GM18873 (cell line): ENCODE data around the gene EVL.

ENCODE experiments used
- ATAC-seq: cut with Tn5 transposase; IDR thresholded peaks from one replicate; pipeline ENCODE4 v1.9.1; 2021; ENCODE audit warnings: mild to moderate bottlenecking, moderate library complexity, moderate number of reproducible peaks; ENCODE audit not compliant: unreplicated experiment, low FRiP score

Gene EVL

DNA sequence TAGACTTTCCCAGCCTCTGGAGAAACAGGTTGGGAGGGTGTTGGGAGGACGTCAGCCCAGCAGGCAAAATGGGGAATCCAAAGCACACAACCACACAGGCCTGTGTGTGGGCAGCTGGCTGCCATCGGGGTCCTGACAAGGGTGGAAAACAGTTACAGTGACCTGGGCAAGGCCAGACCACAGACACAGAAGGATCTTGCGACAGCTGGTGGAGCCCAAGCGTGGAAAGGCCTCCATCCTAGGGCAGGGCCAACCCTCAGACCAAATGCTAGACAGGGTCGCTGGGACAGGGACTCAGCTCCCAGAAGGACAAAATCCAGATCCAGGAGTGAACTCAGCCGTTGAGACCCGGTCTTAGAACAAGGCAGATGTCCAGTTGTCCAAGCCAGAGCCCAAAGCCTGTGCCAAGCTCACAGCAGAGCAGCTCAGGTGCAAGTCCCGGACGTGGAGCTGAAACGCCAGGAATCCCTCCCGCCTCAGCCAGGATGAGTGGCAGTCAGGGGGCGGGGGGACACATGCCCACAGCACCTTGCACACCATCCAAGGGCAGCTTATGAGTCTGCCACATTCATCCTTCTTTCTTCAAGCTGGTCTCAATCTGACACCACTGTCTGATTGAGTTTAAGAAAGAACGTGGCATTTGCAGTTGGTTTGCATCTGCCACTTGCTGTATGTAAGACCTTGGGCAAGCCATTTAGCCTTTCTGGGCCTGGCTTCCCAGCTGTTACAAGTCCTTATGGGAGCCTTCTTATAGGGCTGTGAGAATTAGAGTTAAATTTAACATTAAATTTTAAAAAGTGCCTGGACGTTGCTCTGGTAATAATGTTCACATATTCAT, 56.6 kb downstream of the EVL start:
- no peak for ATAC-seq

DNA sequence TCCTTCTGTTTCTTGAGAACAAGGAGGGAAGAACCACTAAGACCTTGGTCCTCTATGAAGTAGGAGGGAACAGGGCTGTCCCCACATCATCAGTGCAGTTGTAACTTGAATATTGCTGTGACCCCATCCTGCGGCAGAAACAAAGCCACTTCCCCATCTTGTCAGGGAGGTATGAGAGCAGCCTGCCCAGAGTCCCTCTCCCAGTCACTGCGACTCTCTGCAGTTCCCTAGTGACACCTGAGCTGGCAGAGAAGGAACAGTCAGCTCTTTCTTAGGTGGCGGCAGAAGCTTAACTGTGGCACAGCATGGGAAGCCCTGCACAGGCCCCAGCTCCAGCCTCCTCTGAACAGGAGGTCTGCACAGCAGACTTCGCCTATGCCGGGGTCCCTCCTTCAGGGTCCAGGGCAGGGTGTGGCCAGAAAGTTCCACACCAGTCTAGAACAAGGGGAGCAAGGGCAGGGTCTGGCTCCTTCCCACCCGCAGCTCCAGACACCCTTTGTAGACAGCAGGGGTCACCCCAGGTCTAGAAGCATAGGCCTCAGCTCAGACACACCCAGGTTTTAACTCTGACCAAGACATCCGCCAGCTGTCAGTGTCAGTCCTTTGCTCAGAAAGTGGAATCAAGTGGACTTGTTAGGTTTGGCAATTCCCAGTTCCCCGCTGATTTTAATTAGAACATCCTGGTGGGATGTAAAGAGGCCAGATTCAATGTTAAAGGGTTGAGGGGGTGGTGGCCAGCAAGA, 57.4 kb downstream of the EVL start:
- no peak for ATAC-seq

DNA sequence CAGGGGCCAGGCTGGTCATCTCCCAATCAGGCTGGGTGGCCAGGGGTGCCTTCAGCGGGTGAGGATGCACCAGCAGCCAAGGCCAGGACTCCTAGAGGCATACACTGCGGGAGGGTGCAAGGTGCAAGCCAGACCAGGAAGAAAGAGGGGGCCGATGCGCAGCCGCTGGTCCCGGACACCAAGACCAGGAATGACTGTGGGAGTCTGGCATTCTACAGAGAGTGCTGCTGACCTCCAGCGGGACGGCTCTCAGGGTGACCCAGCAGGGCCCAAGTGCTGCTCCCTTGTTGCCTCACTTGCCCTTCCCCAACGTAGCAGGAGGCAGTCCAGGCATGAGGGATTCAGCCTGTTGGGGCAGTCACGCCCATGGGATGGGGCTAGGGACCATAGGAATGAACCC, 58.4 kb downstream of the EVL start:
- ATAC-seq: no peak

DNA sequence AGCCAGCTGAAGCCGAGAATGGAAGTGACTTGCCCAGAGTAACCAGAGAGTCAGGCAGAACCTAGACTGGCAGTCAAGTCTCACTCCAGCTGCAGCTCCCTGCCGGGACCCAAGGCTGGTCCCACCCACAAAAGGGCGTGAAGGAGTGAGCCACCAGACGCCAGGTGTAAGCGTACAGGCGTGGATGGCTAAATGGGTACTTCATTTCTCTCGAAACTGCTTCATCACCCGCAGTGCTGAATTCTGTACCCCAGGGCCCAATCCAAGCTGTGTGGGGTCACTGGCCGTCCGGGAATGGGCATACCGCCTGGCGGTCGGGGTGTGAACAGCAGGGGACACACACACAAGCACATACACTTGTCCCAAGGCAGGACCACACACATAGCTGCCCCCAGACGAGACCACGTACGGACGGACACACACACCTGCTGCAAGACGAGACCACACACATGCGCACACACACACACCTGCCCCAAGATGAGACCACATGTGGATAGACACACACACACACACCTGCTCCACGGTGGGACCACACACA, 59.4 kb downstream of the EVL start:
- no peak for ATAC-seq

DNA sequence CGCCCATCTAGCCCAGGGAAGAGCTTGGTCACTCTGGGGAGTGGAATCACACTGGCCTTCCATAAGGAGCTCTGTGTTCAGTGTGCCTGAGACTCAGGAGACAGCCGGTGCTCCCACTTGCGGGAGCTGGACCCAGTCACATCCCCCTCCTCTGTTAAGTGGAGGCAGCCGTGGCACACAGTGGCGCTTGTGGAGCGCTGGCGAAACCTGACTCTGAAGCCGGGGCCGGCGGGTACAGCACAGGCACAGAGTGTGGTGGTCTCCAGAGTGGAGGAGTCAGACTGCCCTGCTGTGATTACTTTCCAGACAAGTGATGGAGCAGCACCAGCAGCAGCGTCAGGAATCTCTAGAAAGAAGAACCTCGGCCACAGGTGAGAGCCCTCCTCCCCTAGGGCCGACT, 61.2 kb downstream of the EVL start:
- no peak for ATAC-seq

DNA sequence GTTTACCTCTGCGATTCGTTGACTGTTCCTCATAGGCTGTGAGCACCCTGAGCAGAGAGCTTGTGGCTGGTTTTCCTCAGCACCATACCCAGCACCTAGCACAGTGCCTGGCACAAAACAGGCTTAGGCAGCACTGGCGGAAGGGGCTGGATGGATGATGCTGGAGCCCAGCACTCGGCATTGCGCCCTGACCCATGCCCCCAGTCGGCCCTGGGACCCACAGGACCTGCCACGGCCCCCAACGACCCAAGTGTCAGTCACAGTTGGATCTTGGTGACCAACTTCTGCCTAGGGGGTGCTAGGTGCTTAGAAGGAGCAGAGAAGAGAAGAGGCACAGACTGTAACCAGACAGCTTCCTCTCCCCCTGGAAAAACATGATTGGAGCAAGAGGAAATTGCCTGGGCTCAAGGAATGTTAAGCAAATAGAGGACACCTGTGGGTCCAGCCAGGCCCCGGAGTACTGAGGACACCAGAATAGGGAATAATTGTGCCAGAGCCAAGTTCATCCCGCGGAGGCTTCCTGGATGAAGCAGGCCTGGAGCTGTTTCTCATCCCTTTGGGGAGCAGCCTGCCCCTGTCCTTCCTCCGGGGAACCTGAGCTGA, 62.7 kb downstream of the EVL start:
- ATAC-seq: no peak

DNA sequence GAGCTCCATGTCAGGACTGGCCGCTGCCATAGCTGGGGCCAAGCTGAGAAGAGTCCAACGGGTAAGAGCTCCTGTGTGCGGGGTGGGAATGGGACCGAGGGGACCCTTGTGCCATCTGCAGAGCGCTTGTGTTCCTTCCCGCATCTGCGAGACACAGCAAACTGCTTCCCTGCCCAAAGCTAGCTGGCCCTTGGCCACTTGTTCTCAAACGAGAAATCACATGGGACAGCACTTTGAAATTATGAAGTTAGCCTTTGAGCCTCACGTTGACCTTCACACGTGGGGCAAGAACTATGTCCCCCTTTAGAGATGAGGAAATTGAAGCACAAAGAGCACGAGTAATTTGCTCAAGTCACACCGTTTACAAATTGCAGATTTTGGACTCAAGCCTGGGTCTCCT, 63.5 kb downstream of the EVL start:
- ATAC-seq: no peak

DNA sequence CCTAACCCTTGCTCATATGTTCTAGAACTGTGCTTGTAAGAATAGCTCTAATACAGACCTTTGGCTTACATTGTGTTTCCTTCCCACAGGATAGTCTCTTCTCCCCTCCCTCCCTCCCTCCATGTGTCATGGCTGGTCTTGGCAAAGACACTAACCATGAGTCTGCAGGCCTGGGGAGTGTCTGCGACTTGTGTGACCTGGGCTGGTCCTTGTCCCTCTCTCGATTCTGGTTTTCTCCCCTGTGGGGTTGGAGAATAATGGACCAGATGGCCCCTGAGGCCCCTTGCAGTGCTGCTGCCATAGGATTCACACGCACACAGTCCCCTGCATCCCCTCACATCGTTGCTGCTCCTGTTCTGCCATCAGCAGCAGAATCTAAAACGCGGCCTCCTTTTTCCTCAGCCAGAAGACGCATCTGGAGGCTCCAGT, 64.0 kb downstream of the EVL start:
- no peak for ATAC-seq

DNA sequence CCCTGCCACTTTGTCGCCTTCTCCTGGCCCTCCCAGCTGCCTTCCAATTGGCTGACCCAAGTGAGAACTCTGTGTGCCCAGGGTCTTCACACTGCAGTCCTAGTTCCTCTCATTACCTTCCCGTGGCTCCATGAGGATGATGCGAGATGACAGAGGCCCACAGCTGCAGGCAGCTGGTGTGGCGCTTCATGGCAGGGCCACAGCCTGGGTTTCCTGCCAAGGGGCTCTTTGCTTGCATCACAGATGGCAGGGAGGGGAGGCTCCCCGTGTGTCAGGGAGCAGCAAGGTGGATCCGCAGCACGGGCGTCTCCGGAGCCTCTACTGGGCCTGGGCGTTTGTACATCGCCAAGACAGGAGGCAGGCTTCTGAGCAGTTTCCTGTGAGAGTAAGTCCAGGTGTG, 65.3 kb downstream of the EVL start:
- no peak for ATAC-seq

DNA sequence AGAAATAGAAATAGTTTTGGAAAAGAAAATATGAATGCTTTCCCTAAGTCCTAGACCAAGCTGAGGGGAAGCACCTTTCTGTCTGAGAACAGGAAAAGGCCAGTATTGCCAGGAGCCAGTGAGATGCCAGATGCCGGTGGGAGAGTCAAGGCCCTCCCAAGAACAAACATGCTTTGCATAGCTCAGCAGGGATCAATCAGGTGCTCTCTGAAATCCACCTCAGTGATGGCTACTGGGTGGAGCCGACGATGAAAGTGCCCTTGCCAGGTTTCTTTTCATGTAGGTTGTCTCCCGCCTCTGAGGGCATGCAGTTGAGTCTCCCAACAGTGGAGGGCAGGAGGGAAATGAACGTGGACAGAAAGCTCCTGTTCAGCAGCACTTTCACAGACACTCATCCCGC, 66.0 kb downstream of the EVL start:
- no peak for ATAC-seq

DNA sequence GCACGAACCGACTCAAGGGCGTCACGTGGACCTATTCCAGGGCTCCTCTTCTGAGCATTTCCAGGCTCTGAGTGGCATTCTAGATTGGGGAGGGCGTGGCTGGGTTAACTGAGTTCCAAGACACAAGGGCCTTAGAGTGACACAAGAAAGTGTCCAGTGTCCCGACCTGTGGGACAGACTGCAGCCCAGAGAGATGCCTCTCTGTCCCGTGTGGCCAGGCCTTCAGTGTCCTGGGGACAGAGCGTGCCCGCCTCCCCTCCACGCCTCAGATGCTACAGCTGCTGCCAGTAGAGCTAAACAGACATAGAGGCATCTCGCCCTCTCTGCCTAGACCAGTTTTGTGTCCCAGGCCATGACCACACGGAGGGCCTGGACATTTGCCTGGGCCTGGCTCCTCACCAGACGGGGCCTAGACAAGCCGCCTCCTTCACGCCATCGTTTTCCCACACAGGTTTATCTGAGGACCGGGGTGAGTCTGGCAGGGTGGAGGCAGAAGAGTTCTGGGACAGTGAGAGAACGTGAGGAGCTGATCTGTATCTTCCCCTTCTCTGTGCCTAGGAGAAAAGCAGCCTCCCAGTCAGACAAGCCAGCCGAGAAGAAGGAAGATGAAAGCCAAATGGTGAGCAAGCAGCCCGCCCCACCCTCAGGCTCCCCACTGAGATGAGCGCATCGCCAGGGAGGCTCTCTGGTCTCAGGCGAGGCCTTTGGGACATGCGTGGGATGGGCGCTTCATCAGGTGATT, 67.1 kb downstream of the EVL start:
- no peak for ATAC-seq

DNA sequence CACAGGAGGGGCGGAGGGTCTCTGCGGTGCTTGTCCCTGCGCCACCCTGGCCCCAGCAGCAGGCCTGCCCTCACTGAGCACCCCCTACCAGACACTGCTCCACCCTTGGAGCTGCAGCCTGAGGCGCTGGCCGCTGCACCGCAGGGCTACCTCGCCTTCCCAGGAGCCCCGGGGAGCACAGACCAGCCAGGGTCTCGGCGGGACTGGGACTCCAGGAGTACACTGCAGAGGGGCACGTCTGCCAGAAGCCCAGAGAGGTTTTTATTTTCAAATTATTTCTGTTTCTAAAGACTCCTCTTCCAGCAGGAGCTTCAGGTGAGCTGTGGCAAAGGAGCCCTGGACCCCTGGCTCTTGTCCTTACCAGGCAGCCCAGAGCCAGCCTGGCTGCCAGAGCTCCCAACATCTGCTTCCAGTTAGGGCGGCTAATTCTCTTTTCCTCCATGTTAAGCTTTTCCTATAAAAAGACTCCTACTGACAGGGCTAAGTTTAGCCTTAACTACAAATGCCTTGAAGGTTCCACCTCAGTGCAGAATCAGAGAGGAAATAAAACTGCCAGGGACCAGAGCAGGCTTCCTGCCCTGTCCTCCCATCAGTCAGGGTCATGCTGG, 67.8 kb downstream of the EVL start:
- no peak for ATAC-seq

DNA sequence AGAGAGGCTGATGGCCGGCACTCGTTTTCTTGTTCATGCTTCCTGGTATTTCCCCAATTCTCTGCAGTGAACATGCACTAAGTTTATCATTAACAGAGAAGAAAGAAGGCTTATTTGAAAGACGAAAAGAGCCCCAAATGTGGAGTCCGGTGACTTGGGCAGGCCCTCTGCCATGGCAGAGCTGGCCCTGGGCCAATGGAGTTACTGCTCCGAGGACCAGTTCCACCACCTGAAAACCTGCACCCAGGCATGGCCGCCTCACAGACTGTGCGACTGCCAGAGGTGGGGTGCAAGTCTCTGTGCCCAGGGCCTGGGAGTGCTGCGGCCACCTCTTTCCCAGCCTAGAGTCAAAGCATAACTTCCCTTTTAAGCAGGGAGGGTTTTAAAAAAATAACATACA, 69.4 kb downstream of the EVL start:
- no peak for ATAC-seq

DNA sequence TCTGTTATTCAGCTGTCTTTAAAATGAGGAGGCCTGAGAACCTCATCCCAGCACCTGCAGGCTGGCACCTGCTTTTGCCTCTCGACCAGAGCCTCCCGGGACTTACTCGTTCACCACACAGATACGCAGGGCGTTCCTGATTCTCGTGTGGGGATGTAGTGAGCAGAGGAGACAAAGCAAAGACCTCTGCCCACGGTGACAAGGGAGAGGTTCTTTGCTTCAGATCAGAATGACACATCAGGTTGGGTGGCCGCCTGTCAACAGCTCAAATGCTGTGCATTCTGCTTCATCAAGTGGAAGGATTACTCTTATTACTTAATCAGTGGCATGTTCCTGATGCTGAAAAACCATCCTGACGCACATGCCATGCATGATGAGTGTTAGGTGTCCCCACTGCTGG, 69.9 kb downstream of the EVL start:
- ATAC-seq: no peak

DNA sequence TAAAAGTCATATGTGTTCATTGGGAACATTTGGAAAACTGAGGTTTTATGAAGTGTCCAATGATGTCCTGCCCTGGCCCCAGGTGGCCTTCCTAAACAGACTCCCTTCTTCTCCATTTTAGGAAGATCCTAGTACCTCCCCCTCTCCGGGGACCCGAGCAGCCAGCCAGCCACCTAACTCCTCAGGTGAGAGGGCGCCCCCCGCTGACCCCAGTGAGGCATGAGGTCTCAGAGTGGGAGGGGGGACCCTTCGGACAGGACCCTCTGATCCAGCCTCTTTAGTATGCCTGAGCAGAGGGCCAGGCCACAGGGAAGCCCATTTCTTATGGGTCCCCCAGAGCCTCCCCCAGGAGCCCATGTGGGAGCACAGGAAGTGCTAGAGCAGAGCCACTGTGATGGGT, 70.6 kb downstream of the EVL start:
- no peak for ATAC-seq

DNA sequence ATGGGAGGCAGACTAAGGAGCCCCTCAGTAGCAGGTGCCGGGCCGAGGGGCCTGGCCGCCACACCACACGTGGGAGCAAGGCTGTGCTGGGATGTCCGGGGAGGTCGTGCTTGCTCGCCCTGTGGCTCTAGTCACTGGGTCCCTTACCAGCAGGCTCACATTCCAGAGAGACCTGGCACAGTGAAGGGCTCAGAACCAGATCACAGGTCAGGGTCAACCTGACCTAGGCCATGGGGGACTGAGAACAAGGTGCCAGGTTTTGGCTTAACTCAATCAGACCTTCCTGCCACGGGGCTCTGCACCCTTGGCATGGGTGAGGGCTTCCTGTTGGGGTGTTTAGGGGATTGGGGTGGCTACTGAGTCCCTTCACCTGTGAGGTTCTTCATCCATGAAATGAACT, 72.0 kb downstream of the EVL start:
- ATAC-seq: no peak

DNA sequence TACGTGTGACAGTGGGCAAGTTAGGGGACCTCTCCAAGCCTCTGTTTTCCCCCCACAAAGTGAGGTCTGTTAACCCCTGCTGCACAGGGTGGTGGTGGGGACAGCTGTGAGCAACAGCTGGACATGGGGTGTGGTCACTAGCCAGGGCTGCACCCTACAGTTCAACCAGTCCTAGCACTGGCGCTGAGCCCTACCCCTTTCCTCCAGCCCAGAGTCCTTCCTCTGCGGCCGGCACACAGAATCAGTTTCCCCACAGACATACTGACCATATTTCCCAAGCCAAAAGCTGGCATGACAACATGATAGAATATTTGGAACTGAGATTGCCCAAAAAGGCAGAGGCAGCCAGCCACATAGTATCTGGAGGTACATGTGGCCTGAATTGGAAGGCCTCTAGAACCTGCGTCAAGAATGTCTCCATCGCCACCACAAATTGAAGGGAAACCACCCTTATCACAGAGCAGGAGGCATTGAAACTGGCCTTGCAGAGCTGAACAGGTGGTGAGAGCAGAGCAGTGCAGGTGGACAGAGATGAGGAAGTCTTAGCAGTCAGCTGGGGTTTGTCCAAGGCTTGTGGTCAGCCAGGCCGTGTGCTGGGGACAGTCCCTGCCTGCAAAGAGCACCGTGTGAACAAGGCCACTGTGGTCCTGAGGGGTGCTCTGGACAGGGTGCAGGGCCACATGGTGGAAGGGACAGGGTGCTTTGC, 73.0 kb downstream of the EVL start:
- no peak for ATAC-seq

DNA sequence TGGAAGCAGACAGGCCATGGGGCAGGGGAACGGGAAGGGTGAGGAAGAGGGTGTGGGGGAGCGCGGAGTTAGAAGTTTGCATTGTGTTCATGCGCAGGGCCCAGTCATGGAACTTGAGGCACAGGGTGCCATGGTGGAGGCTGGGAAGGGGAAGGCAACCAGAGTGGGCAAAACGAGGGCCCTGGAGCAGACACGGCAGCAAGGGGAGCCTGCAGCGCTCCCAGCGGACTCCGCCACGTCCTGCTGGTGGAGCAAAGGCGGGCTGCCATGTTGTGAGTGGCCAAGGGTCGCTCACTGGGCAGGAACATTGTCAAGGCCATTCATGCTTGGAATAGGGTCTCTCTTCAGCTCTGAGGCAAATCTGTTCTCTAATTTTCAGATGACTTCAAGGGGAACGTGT, 73.7 kb downstream of the EVL start:
- ATAC-seq: no peak

DNA sequence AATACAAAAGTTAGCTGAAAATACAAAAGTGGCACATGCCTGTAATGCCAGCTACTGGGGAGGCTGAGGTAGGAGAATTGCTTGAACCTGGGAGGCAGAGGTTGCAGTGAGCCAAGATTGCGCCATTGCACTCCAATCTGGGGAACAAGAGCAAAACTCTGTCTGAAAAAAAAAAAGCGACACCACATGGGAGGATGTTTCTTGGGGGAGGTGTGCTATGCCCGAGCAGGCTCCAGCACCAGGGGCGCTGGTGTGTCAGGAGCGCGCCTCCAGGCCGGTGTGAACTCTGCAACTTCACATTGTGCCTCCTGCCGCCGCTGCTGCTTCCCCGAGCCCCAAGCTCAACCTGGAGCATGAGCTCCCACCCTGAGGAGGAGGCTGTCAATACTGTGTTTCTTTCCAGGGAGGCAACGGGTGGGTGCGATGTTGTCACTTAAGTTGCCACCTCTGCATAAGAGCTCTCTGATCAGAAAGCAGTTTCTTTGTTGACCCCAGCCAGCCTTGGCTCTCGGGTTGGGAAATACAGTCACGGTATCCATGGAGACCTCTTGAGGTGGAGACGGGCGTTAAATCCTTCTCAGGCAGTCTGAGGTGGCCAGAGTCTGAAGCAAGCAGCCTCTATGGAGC, 75.3 kb downstream of the EVL start:
- no peak for ATAC-seq
